HG03354 (cell line): ENCODE measurements around the gene IMP4.
"Not testable (repeated sequence)": the region's sequence is repeated elsewhere in the genome, so short reads cannot be mapped to it uniquely, and the experiment has no call there.

Experiments used
- ATAC-seq: cut with Tn5 transposase; IDR thresholded peaks from one replicate; pipeline ENCODE4 v1.9.1; 2021; ENCODE audit warnings: mild to moderate bottlenecking; ENCODE audit not compliant: unreplicated experiment, poor library complexity, severe bottlenecking

IMP4 gene

GRCh38 chr2:130342533-130343275 is at the start of gene IMP4:
IMP4 (plus strand) TSS chr2:130342897; CDS start chr2:130342933, 36 bp downstream.
- peak; percentile 90 for ATAC-seq

- no peak for ATAC-seq
Observed at GRCh38 chr2:130300258-130300969, 42.3 kb upstream of the IMP4 start.

GRCh38 chr2:130300970-130301348 is 41.7 kb upstream of the IMP4 start:
- ATAC-seq = no peak

- no peak for ATAC-seq
Observed at GRCh38 chr2:130302164-130302886, 40.4 kb upstream of the IMP4 start.

- peak; percentile 76 for ATAC-seq
Observed at GRCh38 chr2:130303169-130303568, 39.5 kb upstream of the IMP4 start.

GRCh38 chr2:130304726-130305125 is 38.0 kb upstream of the IMP4 start:
- no peak for ATAC-seq

GRCh38 chr2:130307850-130308249 is 34.8 kb upstream of the IMP4 start:
- ATAC-seq = no peak

- ATAC-seq = no peak
Observed at GRCh38 chr2:130310881-130311280, 31.8 kb upstream of the IMP4 start.

- no peak for ATAC-seq
Observed at GRCh38 chr2:130313812-130314334, 28.8 kb upstream of the IMP4 start.

- ATAC-seq = no peak
Observed at GRCh38 chr2:130314377-130314776, 28.3 kb upstream of the IMP4 start.

- no peak for ATAC-seq
Observed at GRCh38 chr2:130316596-130316995, 26.1 kb upstream of the IMP4 start.

GRCh38 chr2:130318906-130319305 is 23.8 kb upstream of the IMP4 start:
- no peak for ATAC-seq

- ATAC-seq = no peak
Observed at GRCh38 chr2:130319536-130319935, 23.2 kb upstream of the IMP4 start.

- no peak for ATAC-seq
Observed at GRCh38 chr2:130327703-130328527, 14.8 kb upstream of the IMP4 start.

GRCh38 chr2:130328710-130329109 is 14.0 kb upstream of the IMP4 start:
- ATAC-seq = no peak

- peak; percentile 95 for ATAC-seq
Observed at GRCh38 chr2:130332271-130333073, 10.2 kb upstream of the IMP4 start.

GRCh38 chr2:130333253-130333652 is 9.4 kb upstream of the IMP4 start:
- not testable (repeated sequence) for ATAC-seq

GRCh38 chr2:130334026-130334425 is 8.7 kb upstream of the IMP4 start:
- ATAC-seq = no peak

GRCh38 chr2:130335226-130335625 is 7.5 kb upstream of the IMP4 start:
- no peak for ATAC-seq
